Type B pancreatic cell (in vitro differentiated cells): ENCODE results near the gene SLC2A10. TPM values are rescaled to one million over a fixed set of nuclear protein-coding genes. Genes with fewer than 3 reads are reported as not detected.

Source experiments
- DNase-seq: peaks from one replicate; pipeline ENCODE4 v3.0.0; 2021; ENCODE audit warnings: mixed read lengths; ENCODE audit not compliant: unreplicated experiment; ENCODE audit errors: extremely low spot score
- H3K27ac Mint-ChIP-seq: 2 replicates; pipeline ENCODE4 v1.8.0; 2021; ENCODE audit warnings: mild to moderate bottlenecking, mixed read lengths
- H3K27me3 Mint-ChIP-seq: 2 replicates; pipeline ENCODE4 v1.8.0; 2021; ENCODE audit warnings: mixed read lengths
- H3K36me3 Mint-ChIP-seq: 2 replicates; pipeline ENCODE4 v1.8.0; 2021; ENCODE audit warnings: mixed read lengths
- H3K4me1 Mint-ChIP-seq: one replicate; pipeline ENCODE4 v1.8.0; 2021; ENCODE audit warnings: mixed read lengths; ENCODE audit not compliant: unreplicated experiment
- H3K4me3 Mint-ChIP-seq: 2 replicates; pipeline ENCODE4 v1.8.0; 2021; ENCODE audit warnings: mild to moderate bottlenecking, mixed read lengths
- H3K9me3 Mint-ChIP-seq: 2 replicates; pipeline ENCODE4 v1.8.0; 2021; ENCODE audit warnings: mixed read lengths
- CTCF ChIP-seq: fragments of 200-600 bp; sonication (generic); conservative IDR thresholded peaks from 2 replicates; pipeline ENCODE4 v1.5.0; 2021; ENCODE audit warnings: antibody characterized with exemption, mild to moderate bottlenecking
- total RNA-seq: library from RNA; stranded (reverse); gene quantifications from 2 replicates; pipeline ENCODE4 v1.2.1, GENCODE V29; 2021; ENCODE audit warnings: low replicate concordance

Gene SLC2A10
- total RNA-seq, 1 donor from 2014 or later, result 15.8 TPM

- Mint-ChIP-seq H3K27me3 (peaks cover 2% of the 10 kb centered on the region), H3K4me3 (no peak overlapping the region), H3K9me3 (peaks cover 2% of the 10 kb centered on the region), H3K36me3 (no peaks in the 10 kb centered on the region), H3K4me1 (peaks cover 11% of the 10 kb centered on the region), H3K27ac (no peak overlapping the region)
- DNase-seq, result no peak
- no peak for TF ChIP-seq CTCF
These were observed 42.4 kb downstream of the SLC2A10 start for GRCh38 chr20:46751856-46752255.

DNA sequence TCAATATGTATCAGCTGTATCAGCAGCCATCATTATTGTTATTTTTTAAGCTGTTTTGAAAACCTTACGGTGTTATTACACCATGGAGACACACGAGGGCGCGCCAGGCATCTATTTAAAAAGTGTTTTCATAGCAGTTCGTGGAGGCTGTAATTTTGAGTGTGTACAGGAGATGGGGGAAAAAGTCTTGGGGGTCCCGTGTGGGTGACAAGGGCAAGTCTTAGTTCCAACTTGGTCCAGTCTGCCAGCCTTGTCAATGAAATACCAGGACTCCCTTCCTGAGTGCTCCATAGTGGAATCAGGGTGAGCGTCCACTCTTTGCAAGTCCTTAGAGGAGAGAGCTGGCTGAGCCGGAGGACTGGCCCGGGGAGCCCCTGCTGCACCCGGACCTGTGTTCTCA, 43.3 kb downstream of the SLC2A10 start:
- Mint-ChIP-seq H3K4me3 (peak overlapping the region; percentile 44), H3K27ac (no peak overlapping the region), H3K36me3 (no peaks in the 10 kb centered on the region), H3K4me1 (peaks cover 8% of the 10 kb centered on the region), H3K9me3 (no peaks in the 10 kb centered on the region), H3K27me3 (no peaks in the 10 kb centered on the region)
- DNase-seq, result no peak
- TF ChIP-seq CTCF, result peak; percentile 87

GRCh38 chr20:46755483-46756413, 46.3 kb downstream of the SLC2A10 start:
- Mint-ChIP-seq H3K4me3 (no peak overlapping the region), H3K27me3 (no peaks in the 10 kb centered on the region), H3K4me1 (peaks cover 13% of the 10 kb centered on the region), H3K27ac (no peak overlapping the region), H3K36me3 (no peaks in the 10 kb centered on the region), H3K9me3 (no peaks in the 10 kb centered on the region)
- TF ChIP-seq CTCF, result no peak
- DNase-seq, result no peak

DNA sequence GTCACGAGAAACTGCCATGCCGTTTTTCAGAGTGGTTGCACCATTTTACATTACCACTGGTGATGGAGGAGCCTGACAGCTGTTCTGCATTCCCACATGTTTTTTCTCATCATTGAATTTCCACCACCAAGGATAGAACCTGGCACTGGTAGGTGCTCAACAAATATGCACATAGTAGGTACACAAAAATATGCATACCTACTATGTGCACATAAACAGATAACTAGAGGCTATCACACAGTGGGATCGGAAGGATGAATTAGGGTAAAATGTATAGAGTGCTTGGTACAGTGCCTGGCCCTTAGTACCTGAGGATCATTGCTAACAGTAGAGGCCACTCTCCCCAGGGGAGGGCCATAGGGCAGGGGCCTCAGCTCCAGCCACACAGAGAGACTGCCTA, 47.0 kb downstream of the SLC2A10 start:
- Mint-ChIP-seq H3K4me3 (no peak overlapping the region), H3K27me3 (no peaks in the 10 kb centered on the region), H3K9me3 (no peaks in the 10 kb centered on the region), H3K27ac (no peak overlapping the region), H3K36me3 (no peaks in the 10 kb centered on the region), H3K4me1 (peaks cover 13% of the 10 kb centered on the region)
- no peak for TF ChIP-seq CTCF
- DNase-seq, result no peak

DNA sequence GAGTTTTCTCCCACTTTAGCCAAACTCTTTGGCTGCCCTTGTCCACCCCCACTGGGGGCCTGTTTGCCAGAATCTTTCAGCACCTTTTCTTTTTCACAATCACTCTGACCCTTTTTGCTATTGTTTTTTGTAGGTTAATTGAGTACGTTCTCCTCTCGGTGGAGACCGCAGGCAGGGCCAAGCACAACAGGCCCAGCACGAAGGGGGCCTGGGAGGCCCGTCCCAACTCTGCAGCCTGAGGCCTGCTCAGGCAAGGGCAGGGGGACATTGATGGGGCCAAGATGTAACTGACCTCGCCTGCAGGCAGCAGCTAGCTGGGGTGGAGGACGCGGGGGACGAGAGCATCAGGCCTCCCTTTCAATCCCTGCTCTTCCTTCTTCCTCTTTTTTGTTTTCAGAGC, 47.7 kb downstream of the SLC2A10 start:
- no peak for DNase-seq
- Mint-ChIP-seq H3K27ac (peak overlapping the region; percentile 63), H3K4me1 (peaks cover 13% of the 10 kb centered on the region), H3K9me3 (no peaks in the 10 kb centered on the region), H3K36me3 (no peaks in the 10 kb centered on the region), H3K27me3 (no peaks in the 10 kb centered on the region), H3K4me3 (no peak overlapping the region)
- TF ChIP-seq CTCF, result no peak
